T-helper 2 cell treated with Interferon-gamma antibody and Interleukin-4, amounts not matched to agents 5 μg/mL and 100 μg/mL, for 36 hours (primary cell): ENCODE data around the gene FHIT.

Source experiments
- DNase-seq: peaks from one replicate; pipeline ENCODE4 v3.0.0; 2021; ENCODE audit warnings: low spot score
- H3K27ac Mint-ChIP-seq: one replicate; pipeline ENCODE4 v1.8.0; 2021; ENCODE audit warnings: mild to moderate bottlenecking, mixed read lengths
- H3K27me3 Mint-ChIP-seq: one replicate; pipeline ENCODE4 v1.8.0; 2021; ENCODE audit warnings: low read depth, mixed read lengths
- H3K36me3 Mint-ChIP-seq: one replicate; pipeline ENCODE4 v1.8.0; 2021; ENCODE audit warnings: low read depth, mixed read lengths
- H3K4me1 Mint-ChIP-seq: one replicate; pipeline ENCODE4 v1.8.0; 2021; ENCODE audit warnings: low read depth, mixed read lengths
- H3K4me3 Mint-ChIP-seq: one replicate; pipeline ENCODE4 v1.8.0; 2022; ENCODE audit warnings: mild to moderate bottlenecking, moderate library complexity, mixed read lengths
- H3K9me3 Mint-ChIP-seq: one replicate; pipeline ENCODE4 v1.8.0; 2021; ENCODE audit warnings: mixed read lengths

Gene FHIT

GRCh38 chr3:60276615-60277014, 974.6 kb downstream of the FHIT start:
- no peak overlapping the region for H3K4me3 Mint-ChIP-seq
- no peak overlapping the region for H3K27ac Mint-ChIP-seq
- peaks cover 7% of the 10 kb centered on the region for H3K9me3 Mint-ChIP-seq
- H3K4me1 Mint-ChIP-seq = no peaks in the 10 kb centered on the region
- no peaks in the 10 kb centered on the region for H3K27me3 Mint-ChIP-seq
- H3K36me3 Mint-ChIP-seq = no peaks in the 10 kb centered on the region
- no peak for DNase-seq

GRCh38 chr3:60274646-60275045, 976.6 kb downstream of the FHIT start:
- H3K27ac Mint-ChIP-seq = no peak overlapping the region
- no peaks in the 10 kb centered on the region for H3K27me3 Mint-ChIP-seq
- peaks cover 7% of the 10 kb centered on the region for H3K9me3 Mint-ChIP-seq

GRCh38 chr3:60274098-60274497, 977.2 kb downstream of the FHIT start:
- Mint-ChIP-seq H3K9me3 (peaks cover 7% of the 10 kb centered on the region), H3K4me3 (no peak overlapping the region), H3K36me3 (no peaks in the 10 kb centered on the region), H3K27me3 (no peaks in the 10 kb centered on the region), H3K27ac (no peak overlapping the region), H3K4me1 (no peaks in the 10 kb centered on the region)
- DNase-seq = no peak

More at GRCh38 chr3:60274646-60275045, 976.6 kb downstream of the FHIT start:
- no peak overlapping the region for H3K4me3 Mint-ChIP-seq
- DNase-seq = no peak
- no peaks in the 10 kb centered on the region for H3K4me1 Mint-ChIP-seq
- no peaks in the 10 kb centered on the region for H3K36me3 Mint-ChIP-seq

GRCh38 chr3:60269829-60270266, 981.4 kb downstream of the FHIT start:
- DNase-seq = no peak
- H3K4me1 Mint-ChIP-seq = no peaks in the 10 kb centered on the region
- peaks cover 3% of the 10 kb centered on the region for H3K9me3 Mint-ChIP-seq
- H3K36me3 Mint-ChIP-seq = no peaks in the 10 kb centered on the region
- H3K27ac Mint-ChIP-seq = no peak overlapping the region
- no peak overlapping the region for H3K4me3 Mint-ChIP-seq
- no peaks in the 10 kb centered on the region for H3K27me3 Mint-ChIP-seq

GRCh38 chr3:60269377-60269776, 981.9 kb downstream of the FHIT start:
- Mint-ChIP-seq H3K36me3 (no peaks in the 10 kb centered on the region), H3K27me3 (no peaks in the 10 kb centered on the region), H3K4me3 (no peak overlapping the region), H3K27ac (no peak overlapping the region), H3K4me1 (no peaks in the 10 kb centered on the region), H3K9me3 (peaks cover 3% of the 10 kb centered on the region)
- no peak for DNase-seq

- H3K9me3 Mint-ChIP-seq = peaks cover 7% of the 10 kb centered on the region
- H3K27ac Mint-ChIP-seq = no peak overlapping the region
- H3K4me3 Mint-ChIP-seq = no peak overlapping the region
- no peaks in the 10 kb centered on the region for H3K27me3 Mint-ChIP-seq
- no peaks in the 10 kb centered on the region for H3K36me3 Mint-ChIP-seq
- no peak for DNase-seq
- H3K4me1 Mint-ChIP-seq = no peaks in the 10 kb centered on the region
Measured at GRCh38 chr3:60268123-60268522, 983.1 kb downstream of the FHIT start.

GRCh38 chr3:60266444-60266843, 984.8 kb downstream of the FHIT start:
- H3K4me3 Mint-ChIP-seq = no peak overlapping the region
- H3K4me1 Mint-ChIP-seq = peaks cover 6% of the 10 kb centered on the region
- peaks cover 4% of the 10 kb centered on the region for H3K9me3 Mint-ChIP-seq
- no peak for DNase-seq
- no peak overlapping the region for H3K27ac Mint-ChIP-seq
- no peaks in the 10 kb centered on the region for H3K27me3 Mint-ChIP-seq
- no peaks in the 10 kb centered on the region for H3K36me3 Mint-ChIP-seq

GRCh38 chr3:60263191-60263590, 988.1 kb downstream of the FHIT start:
- no peaks in the 10 kb centered on the region for H3K36me3 Mint-ChIP-seq
- H3K4me3 Mint-ChIP-seq = no peak overlapping the region
- H3K4me1 Mint-ChIP-seq = peaks cover 6% of the 10 kb centered on the region
- no peak overlapping the region for H3K27ac Mint-ChIP-seq
- peaks cover 4% of the 10 kb centered on the region for H3K9me3 Mint-ChIP-seq
- DNase-seq = no peak
- no peaks in the 10 kb centered on the region for H3K27me3 Mint-ChIP-seq

GRCh38 chr3:60262546-60262945, 988.7 kb downstream of the FHIT start:
- Mint-ChIP-seq H3K36me3 (no peaks in the 10 kb centered on the region), H3K9me3 (peaks cover 4% of the 10 kb centered on the region), H3K4me3 (no peak overlapping the region), H3K27ac (no peak overlapping the region), H3K27me3 (no peaks in the 10 kb centered on the region), H3K4me1 (peaks cover 6% of the 10 kb centered on the region)
- DNase-seq = no peak

- no peaks in the 10 kb centered on the region for H3K27me3 Mint-ChIP-seq
- peaks cover 4% of the 10 kb centered on the region for H3K9me3 Mint-ChIP-seq
- no peak for DNase-seq
- no peaks in the 10 kb centered on the region for H3K36me3 Mint-ChIP-seq
- H3K4me3 Mint-ChIP-seq = no peak overlapping the region
- no peak overlapping the region for H3K27ac Mint-ChIP-seq
- peaks cover 8% of the 10 kb centered on the region for H3K4me1 Mint-ChIP-seq
Measured at GRCh38 chr3:60260546-60260945, 990.7 kb downstream of the FHIT start.

- no peak for DNase-seq
- Mint-ChIP-seq H3K27me3 (no peaks in the 10 kb centered on the region), H3K9me3 (no peaks in the 10 kb centered on the region), H3K27ac (no peak overlapping the region), H3K4me3 (no peak overlapping the region), H3K36me3 (peaks cover 2% of the 10 kb centered on the region), H3K4me1 (peaks cover 3% of the 10 kb centered on the region)
Measured at GRCh38 chr3:60250810-60251209, 1000.4 kb downstream of the FHIT start.

GRCh38 chr3:60250206-60250605, 1001.0 kb downstream of the FHIT start:
- Mint-ChIP-seq H3K4me1 (peaks cover 3% of the 10 kb centered on the region), H3K27ac (no peak overlapping the region), H3K36me3 (peaks cover 2% of the 10 kb centered on the region), H3K4me3 (no peak overlapping the region), H3K9me3 (no peaks in the 10 kb centered on the region), H3K27me3 (no peaks in the 10 kb centered on the region)
- no peak for DNase-seq

- Mint-ChIP-seq H3K36me3 (peaks cover 2% of the 10 kb centered on the region), H3K4me3 (no peak overlapping the region), H3K27ac (no peak overlapping the region), H3K27me3 (no peaks in the 10 kb centered on the region), H3K9me3 (no peaks in the 10 kb centered on the region), H3K4me1 (peaks cover 4% of the 10 kb centered on the region)
- DNase-seq = no peak
Measured at GRCh38 chr3:60246361-60246760, 1004.9 kb downstream of the FHIT start.

- Mint-ChIP-seq H3K27me3 (no peaks in the 10 kb centered on the region), H3K4me1 (peaks cover 4% of the 10 kb centered on the region), H3K27ac (no peak overlapping the region), H3K36me3 (peaks cover 2% of the 10 kb centered on the region), H3K9me3 (no peaks in the 10 kb centered on the region), H3K4me3 (no peak overlapping the region)
- DNase-seq = no peak
Measured at GRCh38 chr3:60243456-60243855, 1007.8 kb downstream of the FHIT start.

GRCh38 chr3:60240492-60240891, 1010.8 kb downstream of the FHIT start:
- Mint-ChIP-seq H3K27me3 (no peaks in the 10 kb centered on the region), H3K27ac (no peak overlapping the region), H3K9me3 (no peaks in the 10 kb centered on the region), H3K4me1 (peaks cover 9% of the 10 kb centered on the region), H3K4me3 (no peak overlapping the region), H3K36me3 (no peaks in the 10 kb centered on the region)
- no peak for DNase-seq
